HG02943 (cell line): ENCODE results near the gene ARG2.

ENCODE experiments used
- ATAC-seq: cut with Tn5 transposase; IDR thresholded peaks from one replicate; pipeline ENCODE4 v1.9.1; 2021; ENCODE audit warnings: mild to moderate bottlenecking, low read depth, moderate library complexity; ENCODE audit not compliant: unreplicated experiment

Gene ARG2

GRCh38 chr14:67630938-67631337, 11.2 kb downstream of the ARG2 start:
- ATAC-seq = no peak

GRCh38 chr14:67633451-67634147, 13.9 kb downstream of the ARG2 start:
- no peak for ATAC-seq

DNA sequence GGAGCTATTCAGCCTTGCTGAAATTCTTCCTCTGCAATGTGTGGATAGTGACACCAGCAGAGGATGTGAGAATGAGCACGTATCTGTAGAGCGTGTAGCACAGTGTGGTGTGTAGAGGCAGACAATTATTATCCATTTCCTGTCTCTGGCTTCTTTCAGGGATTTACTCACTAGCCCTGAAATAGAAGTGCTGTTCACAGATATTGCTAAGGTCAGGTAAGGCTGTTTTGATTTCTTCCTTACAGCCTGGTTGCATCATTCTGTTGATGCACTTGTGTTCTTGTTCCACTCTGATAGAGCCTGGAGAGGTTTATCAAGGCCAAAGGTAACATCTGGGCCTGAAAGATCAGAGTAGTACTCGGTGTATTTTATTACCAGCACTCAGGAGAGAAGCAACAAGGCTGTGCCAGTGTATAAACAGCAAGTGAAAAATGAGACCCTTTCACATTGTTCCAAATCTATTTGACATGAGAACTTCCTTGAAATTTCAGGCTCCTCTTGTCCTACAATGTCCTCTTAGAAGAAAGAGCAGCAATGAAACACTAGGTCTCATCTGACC, 16.7 kb downstream of the ARG2 start:
- no peak for ATAC-seq

GRCh38 chr14:67638642-67639041, 18.9 kb downstream of the ARG2 start:
- no peak for ATAC-seq

- no peak for ATAC-seq
Observed at GRCh38 chr14:67641480-67641879, 21.8 kb downstream of the ARG2 start.

DNA sequence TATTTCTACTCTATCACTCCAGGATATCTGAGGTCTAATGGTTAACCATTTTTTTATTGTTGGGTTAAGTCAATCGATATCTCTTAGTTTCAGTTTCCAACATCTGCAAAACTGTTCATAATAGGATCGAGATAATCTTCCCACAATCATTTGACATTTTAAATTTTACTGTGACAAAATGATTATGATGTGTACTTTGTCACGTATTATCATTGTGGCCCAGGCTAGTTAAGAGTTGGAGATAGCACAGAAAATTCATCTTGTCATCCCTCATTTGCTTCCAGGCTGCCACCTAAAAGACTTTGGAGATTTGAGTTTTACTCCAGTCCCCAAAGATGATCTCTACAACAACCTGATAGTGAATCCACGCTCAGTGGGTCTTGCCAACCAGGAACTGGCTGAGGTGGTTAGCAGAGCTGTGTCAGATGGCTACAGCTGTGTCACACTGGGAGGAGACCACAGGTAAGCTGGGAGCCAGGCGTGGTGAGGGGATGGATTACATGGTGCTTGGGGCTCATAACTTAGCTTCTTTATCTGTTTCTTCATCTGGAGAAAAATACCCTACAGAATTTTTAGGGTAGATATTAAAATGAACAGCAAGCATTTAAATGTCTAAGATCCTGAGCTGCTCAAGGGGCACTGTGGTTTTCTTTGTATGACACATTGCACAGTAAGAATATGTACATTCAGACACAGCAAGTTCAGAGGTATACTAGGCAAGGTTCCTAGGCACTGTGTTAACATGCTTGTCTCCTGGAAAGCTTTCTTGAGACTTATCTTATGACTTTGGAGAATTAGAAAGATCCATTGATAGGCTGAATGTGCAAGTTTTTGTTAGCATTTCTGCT, 22.4 kb downstream of the ARG2 start:
- ATAC-seq = no peak

DNA sequence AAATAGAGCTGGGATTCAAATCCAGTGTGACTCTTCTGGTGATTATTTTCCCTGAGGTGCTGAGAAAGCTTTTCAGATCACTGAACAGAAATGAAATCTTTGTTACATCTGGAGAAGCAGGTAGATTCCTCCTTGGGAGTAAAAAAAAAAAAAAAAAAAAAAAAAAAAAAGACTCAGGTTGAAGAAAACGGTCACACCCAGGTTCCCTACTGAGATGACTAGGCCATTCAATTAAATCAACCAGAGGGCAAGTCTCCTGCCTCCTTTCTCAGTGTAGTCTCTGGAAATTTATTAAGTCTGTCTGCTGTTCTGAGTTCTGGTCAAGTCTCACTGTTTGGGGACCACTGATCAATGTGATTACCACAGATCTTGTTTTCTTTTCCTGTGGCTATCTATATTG, 24.0 kb downstream of the ARG2 start:
- no peak for ATAC-seq

- no peak for ATAC-seq
Observed at GRCh38 chr14:67644428-67644827, 24.7 kb downstream of the ARG2 start.

GRCh38 chr14:67645414-67645813, 25.7 kb downstream of the ARG2 start:
- ATAC-seq = no peak

GRCh38 chr14:67646131-67646530, 26.4 kb downstream of the ARG2 start:
- ATAC-seq = no peak

- ATAC-seq = no peak
Observed at GRCh38 chr14:67650151-67650550, 30.4 kb downstream of the ARG2 start.

DNA sequence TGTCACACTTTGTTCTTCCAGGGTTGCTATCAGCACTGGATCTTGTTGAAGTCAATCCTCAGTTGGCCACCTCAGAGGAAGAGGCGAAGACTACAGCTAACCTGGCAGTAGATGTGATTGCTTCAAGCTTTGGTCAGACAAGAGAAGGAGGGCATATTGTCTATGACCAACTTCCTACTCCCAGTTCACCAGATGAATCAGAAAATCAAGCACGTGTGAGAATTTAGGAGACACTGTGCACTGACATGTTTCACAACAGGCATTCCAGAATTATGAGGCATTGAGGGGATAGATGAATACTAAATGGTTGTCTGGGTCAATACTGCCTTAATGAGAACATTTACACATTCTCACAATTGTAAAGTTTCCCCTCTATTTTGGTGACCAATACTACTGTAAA, 31.0 kb downstream of the ARG2 start:
- ATAC-seq = no peak

DNA sequence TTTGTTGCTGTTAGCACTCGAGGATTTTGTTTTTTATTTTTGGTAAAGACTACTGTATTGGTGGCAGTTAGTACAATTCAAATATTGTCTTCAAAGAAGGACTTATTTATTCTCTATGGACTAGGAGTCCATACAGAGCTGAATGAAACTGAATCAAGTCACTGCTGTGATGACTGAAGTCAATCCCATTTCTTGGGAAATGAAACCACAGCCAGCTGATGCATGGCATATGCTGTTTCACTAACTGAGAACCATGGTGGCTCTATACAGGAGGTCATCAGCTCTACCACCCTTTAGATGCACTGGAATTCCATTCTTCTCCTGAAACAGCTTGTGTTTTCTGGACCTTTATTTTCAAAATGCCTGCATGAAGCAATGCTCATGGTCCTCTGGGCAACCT, 32.5 kb downstream of the ARG2 start:
- no peak for ATAC-seq

GRCh38 chr14:67653651-67654280, 34.0 kb downstream of the ARG2 start:
- ATAC-seq = no peak

DNA sequence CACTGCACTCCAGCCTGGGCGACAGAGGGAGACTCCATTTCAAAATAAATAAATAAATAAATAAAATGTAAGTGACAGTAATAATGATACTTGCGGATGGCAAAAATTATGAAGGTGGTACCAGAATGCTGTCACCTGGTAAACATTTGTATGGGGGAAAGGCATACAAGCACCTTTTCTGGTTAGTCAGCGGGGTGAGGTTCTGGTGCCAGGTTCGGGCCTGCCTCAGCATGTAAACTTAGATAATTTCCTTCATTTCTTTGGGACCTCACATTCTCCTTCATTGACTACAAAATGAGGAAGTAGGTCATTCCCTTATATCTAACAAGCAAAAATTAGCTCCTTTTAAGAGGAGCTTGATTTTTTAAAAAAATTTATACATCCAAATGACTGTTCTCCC, 43.9 kb downstream of the ARG2 start:
- ATAC-seq = no peak

DNA sequence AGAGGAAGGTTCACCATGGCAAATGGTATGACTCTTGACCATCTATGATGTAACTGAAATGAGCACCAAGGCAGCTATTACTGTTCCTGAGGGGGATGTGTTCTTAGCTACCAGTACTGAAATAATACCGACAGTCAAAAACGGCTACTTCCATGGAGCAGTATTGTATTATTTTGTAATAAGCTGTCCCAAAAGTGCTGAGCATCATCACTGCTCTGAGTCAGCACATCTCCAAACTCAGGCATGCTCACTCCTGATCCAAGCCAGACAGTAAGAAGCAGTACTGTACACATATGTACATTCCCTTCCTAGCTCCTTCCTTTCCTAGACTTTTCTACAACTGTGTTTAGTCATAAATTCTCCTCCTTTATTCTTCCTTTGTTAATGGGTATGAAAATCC, 46.1 kb downstream of the ARG2 start:
- ATAC-seq = no peak

GRCh38 chr14:67666750-67667449, 47.2 kb downstream of the ARG2 start:
- ATAC-seq = peak; percentile 55

- no peak for ATAC-seq
Observed at GRCh38 chr14:67668559-67668958, 48.8 kb downstream of the ARG2 start.

DNA sequence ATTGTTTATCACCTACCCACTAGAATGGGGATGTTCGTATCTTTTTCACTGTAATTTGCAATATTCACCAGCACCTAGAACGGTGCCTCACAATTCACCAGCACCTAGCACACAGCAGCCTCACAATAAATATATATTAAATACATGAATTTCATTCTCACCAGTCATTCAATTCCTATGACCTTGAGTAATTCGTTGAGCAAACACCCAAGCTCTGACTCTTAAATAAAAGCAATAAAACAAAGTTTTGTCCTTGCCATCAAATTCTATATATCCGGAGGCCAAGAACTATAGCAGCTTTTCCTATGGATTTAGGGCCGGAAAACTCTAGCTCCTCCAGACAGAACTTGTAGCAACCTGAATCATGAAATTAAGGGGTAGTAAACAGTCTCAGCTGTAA, 53.7 kb downstream of the ARG2 start:
- ATAC-seq = no peak

DNA sequence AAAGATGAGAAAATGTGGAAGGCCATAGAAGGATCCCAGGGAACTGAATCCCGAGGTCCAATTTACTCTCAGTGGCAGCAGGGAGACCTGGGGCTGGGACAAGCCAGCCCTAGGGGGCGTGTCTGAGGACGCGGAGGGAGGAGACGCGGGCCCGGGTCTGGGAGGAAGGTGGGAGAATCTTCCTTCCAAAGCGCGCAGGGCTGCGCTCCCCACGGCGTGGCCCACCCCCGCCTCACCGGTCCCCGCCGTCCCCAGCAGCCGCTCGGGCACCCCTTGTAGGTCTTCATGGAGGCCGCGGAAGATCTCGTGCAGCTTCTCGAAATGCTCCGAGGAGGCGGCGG, 54.4 kb downstream of the ARG2 start:
- peak; percentile 39 for ATAC-seq
